ENCODE data around the gene PANX1.

The PANX1 gene

DNA sequence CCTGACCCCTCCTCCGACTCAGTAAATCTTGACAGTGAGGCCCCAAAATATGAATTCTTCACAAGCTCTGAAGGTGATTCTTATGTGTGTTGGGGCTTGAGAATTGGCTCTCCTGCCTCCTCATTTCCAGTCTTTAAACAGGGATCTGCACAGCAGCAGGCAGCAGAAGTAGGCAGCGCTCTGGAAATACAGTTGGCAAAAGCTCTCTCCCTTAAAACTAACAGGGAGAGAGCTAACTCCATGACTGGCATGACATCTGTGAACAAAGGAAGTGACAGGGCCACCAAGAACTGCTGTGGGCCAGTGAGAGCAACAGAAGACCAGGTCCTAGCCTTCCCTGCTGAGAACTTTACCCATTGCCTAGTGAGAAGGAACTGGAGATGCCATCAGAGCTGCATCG, 70.1 kb downstream of the PANX1 start:
- TF ChIP-seq EZH2phosphoT487 (IDR thresholded peaks at IDR 0.05; ENCODE audit: borderline replicate concordance, low read length) (no peak), CTCF (IDR thresholded peaks at IDR 0.05; ENCODE audit: low read depth, low read length, poor library complexity, severe bottlenecking) (no peak)
- H3K79me2 ChIP-seq (ENCODE audit: control insufficient read depth, low read length), result no peaks in the 10 kb centered on the region
- no peaks in the 10 kb centered on the region for H3K9me3 ChIP-seq (ENCODE audit: control insufficient read depth, insufficient read depth, low read length)
- no peaks in the 10 kb centered on the region for H3K4me1 ChIP-seq (ENCODE audit: control insufficient read depth, low read length)
- H3K4me3 ChIP-seq (ENCODE audit: low read length), result no peak overlapping the region
- no peaks in the 10 kb centered on the region for H3K9me2 ChIP-seq (replicated peaks; ENCODE audit: control insufficient read depth, low read length)
- H3F3A ChIP-seq (ENCODE audit: control insufficient read depth, insufficient read depth), result no peaks in the 10 kb centered on the region
- no peak overlapping the region for H3K27ac ChIP-seq (ENCODE audit: low read depth, low read length)
- no peaks in the 10 kb centered on the region for H3K36me3 ChIP-seq (ENCODE audit: control insufficient read depth, low read length)
- no peak overlapping the region for H3K4me2 ChIP-seq (ENCODE audit: low read length)
- no peaks in the 10 kb centered on the region for H4K20me1 ChIP-seq (ENCODE audit: control insufficient read depth, insufficient read depth, low read depth, low read length)
- no peaks in the 10 kb centered on the region for H3K27me3 ChIP-seq (ENCODE audit: control insufficient read depth, low read length)

DNA sequence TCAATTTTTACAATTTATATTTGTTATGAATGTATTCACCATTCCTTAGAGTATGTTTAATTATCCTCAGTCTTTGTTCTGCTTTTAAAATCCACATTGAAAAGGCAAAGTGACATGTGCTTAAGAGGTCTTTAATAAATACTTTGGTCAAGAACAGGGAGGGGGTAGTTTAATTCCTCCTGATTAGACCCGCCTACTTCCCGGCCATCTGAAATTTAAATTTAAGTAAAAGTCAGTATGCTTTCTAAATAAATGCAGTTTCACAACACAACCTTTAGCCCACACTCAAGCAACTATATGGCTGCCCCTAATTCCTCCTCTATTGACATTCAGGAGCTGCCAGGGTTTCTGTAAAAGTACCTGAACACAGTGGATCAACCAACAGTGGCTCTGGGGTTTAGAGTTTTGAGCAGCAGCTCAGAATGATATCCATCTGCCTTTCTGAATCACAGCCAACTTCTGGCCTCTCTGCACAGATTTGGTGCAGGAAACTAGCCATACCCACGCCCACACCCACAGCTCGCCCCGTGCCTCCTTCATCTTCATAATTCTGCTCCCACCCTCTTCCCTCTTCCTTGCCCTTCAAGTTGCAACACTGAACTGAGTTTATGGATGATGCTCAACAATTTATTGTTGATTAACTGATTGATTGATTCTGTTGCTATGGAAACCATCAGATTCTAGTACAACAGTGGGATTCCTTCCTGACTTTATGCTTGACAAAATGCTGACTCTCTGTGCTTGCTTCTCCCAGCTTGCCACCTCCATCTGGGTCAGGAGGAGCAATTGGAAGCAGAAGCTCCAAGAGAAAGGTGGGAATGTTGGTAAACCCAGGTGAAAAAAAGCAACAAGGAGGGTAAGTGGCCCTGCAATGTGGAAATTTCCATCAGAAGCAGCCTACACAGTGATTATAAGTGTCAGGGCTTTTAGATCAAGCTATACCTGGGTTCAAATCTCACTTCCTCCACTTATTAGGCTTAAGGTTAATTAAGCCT, 70.8 kb downstream of the PANX1 start:
- Histone ChIP-seq H4K20me1 (ENCODE audit: control insufficient read depth, insufficient read depth, low read depth, low read length) (no peaks in the 10 kb centered on the region), H3K4me2 (ENCODE audit: low read length) (no peak overlapping the region), H3F3A (ENCODE audit: control insufficient read depth, insufficient read depth) (no peaks in the 10 kb centered on the region), H3K27ac (ENCODE audit: low read depth, low read length) (no peak overlapping the region), H3K36me3 (ENCODE audit: control insufficient read depth, low read length) (no peaks in the 10 kb centered on the region), H3K4me1 (ENCODE audit: control insufficient read depth, low read length) (no peaks in the 10 kb centered on the region), H3K4me3 (ENCODE audit: low read length) (no peak overlapping the region), H3K79me2 (ENCODE audit: control insufficient read depth, low read length) (no peaks in the 10 kb centered on the region), H3K9me3 (ENCODE audit: control insufficient read depth, insufficient read depth, low read length) (no peaks in the 10 kb centered on the region), H3K27me3 (ENCODE audit: control insufficient read depth, low read length) (no peaks in the 10 kb centered on the region), H3K9me2 (replicated peaks; ENCODE audit: control insufficient read depth, low read length) (no peaks in the 10 kb centered on the region)
- no peak for TF ChIP-seq EZH2phosphoT487 (IDR thresholded peaks at IDR 0.05; ENCODE audit: borderline replicate concordance, low read length)
- TF ChIP-seq CTCF (IDR thresholded peaks at IDR 0.05; ENCODE audit: low read depth, low read length, poor library complexity, severe bottlenecking), result no peak

DNA sequence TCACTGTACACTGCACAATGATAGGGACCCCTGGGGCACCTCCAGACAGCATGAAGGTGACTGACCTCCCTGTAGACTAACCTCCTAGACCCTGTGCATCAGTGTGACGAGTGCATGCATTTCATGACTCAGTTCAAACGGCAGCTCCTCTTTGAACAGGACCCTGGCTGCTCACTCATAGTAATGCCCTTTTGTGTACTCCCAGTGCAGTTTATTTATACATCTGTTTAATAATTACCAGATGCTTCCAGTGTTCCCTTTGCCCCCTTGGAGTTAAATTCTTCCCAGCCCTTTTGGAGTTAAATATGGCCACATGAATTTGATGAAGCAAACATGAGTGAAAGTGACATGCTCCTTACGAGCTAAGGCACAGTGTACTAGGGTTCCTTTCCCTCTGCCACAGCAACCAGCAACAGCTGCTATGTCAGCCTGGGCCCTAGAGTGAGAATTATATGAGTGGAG, 72.4 kb downstream of the PANX1 start:
- no peak overlapping the region for H3K27ac ChIP-seq (ENCODE audit: low read depth, low read length)

More for the DNA sequence above, 72.4 kb downstream of the PANX1 start:
- TF ChIP-seq CTCF (IDR thresholded peaks at IDR 0.05; ENCODE audit: low read depth, low read length, poor library complexity, severe bottlenecking) (no peak), EZH2phosphoT487 (IDR thresholded peaks at IDR 0.05; ENCODE audit: borderline replicate concordance, low read length) (no peak)
- no peaks in the 10 kb centered on the region for H3K4me1 ChIP-seq (ENCODE audit: control insufficient read depth, low read length)
- no peaks in the 10 kb centered on the region for H3F3A ChIP-seq (ENCODE audit: control insufficient read depth, insufficient read depth)
- H3K27me3 ChIP-seq (ENCODE audit: control insufficient read depth, low read length), result no peaks in the 10 kb centered on the region
- H4K20me1 ChIP-seq (ENCODE audit: control insufficient read depth, insufficient read depth, low read depth, low read length), result no peaks in the 10 kb centered on the region
- H3K9me3 ChIP-seq (ENCODE audit: control insufficient read depth, insufficient read depth, low read length), result no peaks in the 10 kb centered on the region
- no peak overlapping the region for H3K4me3 ChIP-seq (ENCODE audit: low read length)
- no peak overlapping the region for H3K4me2 ChIP-seq (ENCODE audit: low read length)
- H3K9me2 ChIP-seq (replicated peaks; ENCODE audit: control insufficient read depth, low read length), result no peaks in the 10 kb centered on the region
- no peaks in the 10 kb centered on the region for H3K79me2 ChIP-seq (ENCODE audit: control insufficient read depth, low read length)
- no peaks in the 10 kb centered on the region for H3K36me3 ChIP-seq (ENCODE audit: control insufficient read depth, low read length)

All from DOHH2 (cell line).